ENCODE data around the gene KRTAP26-1.

Gene KRTAP26-1

DNA sequence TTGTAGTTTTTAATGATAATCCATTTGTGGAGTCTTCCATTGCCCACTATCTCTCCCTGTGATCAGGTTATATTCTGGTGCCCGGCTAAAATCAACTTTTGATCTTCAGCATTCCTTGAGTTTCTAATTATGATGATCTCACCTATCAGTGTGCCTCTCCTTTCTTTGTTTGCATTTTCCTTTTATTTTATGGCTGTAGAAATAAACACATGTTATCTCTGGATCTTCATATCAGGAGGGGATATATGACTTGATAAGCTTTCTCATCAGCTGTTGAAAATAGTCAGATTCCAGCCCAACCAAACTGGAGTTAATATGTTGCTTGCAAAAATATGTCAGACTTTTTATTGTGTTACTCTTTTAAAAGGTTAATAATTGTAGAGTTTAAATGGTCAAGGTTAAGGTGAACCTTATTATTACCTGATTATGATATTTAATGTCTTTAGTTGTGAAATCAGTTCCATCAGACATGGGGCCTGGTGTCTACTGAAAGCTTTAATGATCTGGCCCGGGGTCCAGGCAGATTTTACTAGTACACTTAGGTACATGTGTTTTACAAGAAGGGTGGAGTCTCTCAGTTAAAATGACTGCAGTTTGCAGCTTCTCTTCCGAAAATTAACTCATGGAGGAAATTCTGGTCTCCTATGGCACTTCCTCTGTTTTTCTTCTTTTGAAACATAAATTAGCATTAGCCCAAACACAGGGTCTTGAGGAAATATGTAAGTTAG, 50.1 kb downstream of the KRTAP26-1 start:
- DNase-seq, result no peak

All from NCI-H524 treated with DMSO at 0.1 percent for 48 hours (cell line).